ENCODE measurements around the gene CNTF. TPM values are rescaled to one million over a fixed set of nuclear protein-coding genes. Genes with fewer than 3 reads are reported as not detected.
A peak's percentile ranks its signal among the peaks of the same experiment; 100 is the strongest.

The CNTF gene
- total RNA-seq, 1 donor from 2014 or later: 1.6 TPM

GRCh38 chr11:58649623-58650022, 27.2 kb downstream of the CNTF start:
- Mint-ChIP-seq H3K27ac (ENCODE audit: unreplicated experiment) (no peak overlapping the region), H3K4me3 (ENCODE audit: unreplicated experiment) (no peak overlapping the region), H3K27me3 (ENCODE audit: unreplicated experiment) (no peaks in the 10 kb centered on the region), H3K36me3 (ENCODE audit: low read depth, unreplicated experiment) (no peaks in the 10 kb centered on the region), H3K4me1 (ENCODE audit: unreplicated experiment) (no peaks in the 10 kb centered on the region), H3K9me3 (ENCODE audit: unreplicated experiment) (no peaks in the 10 kb centered on the region)
- DNase-seq (ENCODE audit: low spot score): no peak
- no peak for TF ChIP-seq CTCF (IDR thresholded peaks at IDR 0.05; ENCODE audit: unreplicated experiment)

- no peak for DNase-seq (ENCODE audit: low spot score)
- Mint-ChIP-seq H3K9me3 (ENCODE audit: unreplicated experiment) (no peaks in the 10 kb centered on the region), H3K27me3 (ENCODE audit: unreplicated experiment) (no peaks in the 10 kb centered on the region), H3K36me3 (ENCODE audit: low read depth, unreplicated experiment) (no peaks in the 10 kb centered on the region), H3K4me1 (ENCODE audit: unreplicated experiment) (no peaks in the 10 kb centered on the region), H3K27ac (ENCODE audit: unreplicated experiment) (no peak overlapping the region), H3K4me3 (ENCODE audit: unreplicated experiment) (no peak overlapping the region)
- TF ChIP-seq CTCF (IDR thresholded peaks at IDR 0.05; ENCODE audit: unreplicated experiment): no peak
Observed at GRCh38 chr11:58650496-58650895, 28.0 kb downstream of the CNTF start.

- Mint-ChIP-seq H3K27ac (ENCODE audit: unreplicated experiment) (no peak overlapping the region), H3K9me3 (ENCODE audit: unreplicated experiment) (no peaks in the 10 kb centered on the region), H3K27me3 (ENCODE audit: unreplicated experiment) (no peaks in the 10 kb centered on the region), H3K36me3 (ENCODE audit: low read depth, unreplicated experiment) (no peaks in the 10 kb centered on the region), H3K4me3 (ENCODE audit: unreplicated experiment) (no peak overlapping the region), H3K4me1 (ENCODE audit: unreplicated experiment) (no peaks in the 10 kb centered on the region)
- no peak for DNase-seq (ENCODE audit: low spot score)
- TF ChIP-seq CTCF (IDR thresholded peaks at IDR 0.05; ENCODE audit: unreplicated experiment): no peak
Observed at GRCh38 chr11:58652726-58653280, 30.3 kb downstream of the CNTF start.

- no peaks in the 10 kb centered on the region for H3K27me3 Mint-ChIP-seq (ENCODE audit: unreplicated experiment)
- peak; percentile 85 for DNase-seq (ENCODE audit: low spot score)
- H3K27ac Mint-ChIP-seq (ENCODE audit: unreplicated experiment): no peak overlapping the region
- H3K36me3 Mint-ChIP-seq (ENCODE audit: low read depth, unreplicated experiment): no peaks in the 10 kb centered on the region
- TF ChIP-seq CTCF (IDR thresholded peaks at IDR 0.05; ENCODE audit: unreplicated experiment): peak; percentile 86
- no peaks in the 10 kb centered on the region for H3K9me3 Mint-ChIP-seq (ENCODE audit: unreplicated experiment)
- no peak overlapping the region for H3K4me3 Mint-ChIP-seq (ENCODE audit: unreplicated experiment)
- no peaks in the 10 kb centered on the region for H3K4me1 Mint-ChIP-seq (ENCODE audit: unreplicated experiment)
Observed at GRCh38 chr11:58654079-58654907, 31.8 kb downstream of the CNTF start.

GRCh38 chr11:58654908-58655296, 32.4 kb downstream of the CNTF start:
- Mint-ChIP-seq H3K27me3 (ENCODE audit: unreplicated experiment) (no peaks in the 10 kb centered on the region), H3K9me3 (ENCODE audit: unreplicated experiment) (no peaks in the 10 kb centered on the region), H3K27ac (ENCODE audit: unreplicated experiment) (no peak overlapping the region), H3K4me3 (ENCODE audit: unreplicated experiment) (no peak overlapping the region), H3K36me3 (ENCODE audit: low read depth, unreplicated experiment) (no peaks in the 10 kb centered on the region), H3K4me1 (ENCODE audit: unreplicated experiment) (no peaks in the 10 kb centered on the region)
- DNase-seq (ENCODE audit: low spot score): no peak
- no peak for TF ChIP-seq CTCF (IDR thresholded peaks at IDR 0.05; ENCODE audit: unreplicated experiment)
